Body of pancreas (tissue), 4 donors: Measurements from ENCODE around the gene GAMT. TPM values are rescaled to one million over a fixed set of nuclear protein-coding genes. Genes with fewer than 3 reads are reported as not detected.
A peak's percentile ranks its signal among the peaks of the same experiment; 100 is the strongest.

Experiments
- ATAC-seq: fragments of 150-250 bp; one replicate; pipeline ENCODE4 v1.9.1; 2016
- DNase-seq, 4 donors: peaks; one replicate each; pipeline ENCODE4 v3.0.0-alpha.2; 2019
- H3K27ac ChIP-seq, 4 donors: fragments of 200-600 bp; sonication (generic); 1 replicate in 3 of 4; 2 replicates in 1 of 4; pipeline versions ENCODE4 v1.5.1 to v1.6.1; 2016 to 2019; ENCODE audit warnings: mild to moderate bottlenecking in 1 of 4, mixed read lengths in 1 of 4, moderate library complexity in 1 of 4
- H3K27me3 ChIP-seq, 2 donors: fragments of 200-600 bp; sonication (generic); one replicate each; pipeline ENCODE4 v1.6.0; 2016; ENCODE audit warnings: mild to moderate bottlenecking in 1 of 2
- H3K36me3 ChIP-seq, 2 donors: fragments of 200-600 bp; sonication (generic); replicated peaks in 1 of 2; 2 replicates each; pipeline ENCODE4 v1.5.1; 2016; ENCODE audit warnings: low read depth in 2 of 2; ENCODE audit not compliant: insufficient read depth in 1 of 2
- H3K4me1 ChIP-seq: fragments of 200-600 bp; sonication (generic); one replicate; pipeline ENCODE4 v1.6.0; 2016
- H3K4me3 ChIP-seq, 2 donors: fragments of 200-600 bp; sonication (generic); 1 replicate in 1 of 2; 2 replicates in 1 of 2; pipeline ENCODE4 v1.5.1; 2016 to 2019
- H3K9me3 ChIP-seq, 3 donors: fragments of 200-600 bp; sonication (generic); 1 replicate in 2 of 3; 2 replicates in 1 of 3; pipeline ENCODE4 v1.5.1; 2016
- CTCF ChIP-seq, 7 experiments: fragments of 450-650 bp in 4 of 7; fragments of 200-600 bp in 3 of 7; sonication (generic) in 3 of 7; IDR thresholded peaks; one replicate each; pipeline ENCODE4 v1.5.1; 2016 to 2019; ENCODE audit warnings: antibody characterized with exemption in 7 of 7
- POLR2A ChIP-seq, 3 donors: fragments of 450-650 bp; IDR thresholded peaks; one replicate each; pipeline ENCODE4 v1.6.1; 2016; ENCODE audit warnings: antibody characterized with exemption in 3 of 3, mild to moderate bottlenecking in 2 of 3
- WGBS, 2 donors: methylation state at CpG; one replicate each; pipeline ENCODE4 v1.1.5; 2017; 5-methylcytosine and 5-hydroxymethylcytosine counted together
- intact Hi-C: fragments of 100-400 bp; cut with DNase I; formaldehyde crosslinking; loops from one replicate; pipeline ENCODE4 v1.15.1; 2023
- total RNA-seq, 2 donors: library from RNA; depleted of rRNA; stranded (reverse); fragments of >200 nt; gene quantifications; one replicate each; pipeline ENCODE4 v1.1.0, GENCODE V29; 2016

GAMT gene
- total RNA-seq, 2 donors from 2014 or later, result 70.2 to 129 TPM

- no peaks in the 10 kb centered on the region for H3K36me3 ChIP-seq
- ATAC-seq (no peak), DNase-seq (no peak)
- no peaks in the 10 kb centered on the region for H3K27me3 ChIP-seq
- intact Hi-C loops, result no loop called here
- H3K4me1 ChIP-seq, result peaks cover 83% of the 10 kb centered on the region
- peak overlapping the region; percentile 16 to 95 (median 94) for H3K27ac ChIP-seq
- H3K4me3 ChIP-seq, result no peak overlapping the region
- WGBS, 2 donors, result 60 to 63% methylated on average over 5 to 9 of the region's 9 CpGs
- no peaks in the 10 kb centered on the region for H3K9me3 ChIP-seq
- TF ChIP-seq POLR2A (IDR thresholded peaks at IDR 0.05) (no peak), CTCF (IDR thresholded peaks at IDR 0.05) (no peak)
These were observed 9.4 kb upstream of the GAMT start for GRCh38 chr19:1410789-1411188.

GRCh38 chr19:1410136-1410786 is 8.9 kb upstream of the GAMT start:
- intact Hi-C loops, result no loop called here
- Histone ChIP-seq H3K4me3 (no peak overlapping the region), H3K9me3 (no peaks in the 10 kb centered on the region), H3K27ac (peak overlapping the region; percentile 16 to 95 (median 94)), H3K27me3 (no peaks in the 10 kb centered on the region), H3K36me3 (no peaks in the 10 kb centered on the region), H3K4me1 (peaks cover 78% of the 10 kb centered on the region)
- no peak for TF ChIP-seq CTCF (IDR thresholded peaks at IDR 0.05)
- ATAC-seq, result no peak
- DNase-seq, result peak; percentile 51 to 67 (median 60)
- WGBS, 2 donors, result 78 to 79% methylated on average over 9 to 21 of the region's 23 CpGs

- ATAC-seq (no peak), DNase-seq (no peak)
- peaks cover 71% of the 10 kb centered on the region for H3K4me1 ChIP-seq
- H3K36me3 ChIP-seq, result no peaks in the 10 kb centered on the region
- peak overlapping the region in 1 of 2 donors; percentile 90 for H3K4me3 ChIP-seq
- no peaks in the 10 kb centered on the region for H3K27me3 ChIP-seq
- intact Hi-C loops, result loop anchor here (5.0 kb wide), 1 partner anchor 137 kb away; no protein-coding TSS in a partner anchor
- H3K9me3 ChIP-seq, result no peaks in the 10 kb centered on the region
- no peak for TF ChIP-seq POLR2A (IDR thresholded peaks at IDR 0.05)
- TF ChIP-seq CTCF (IDR thresholded peaks at IDR 0.05), result no peak
- peak overlapping the region; percentile 93 to 95 (median 94) for H3K27ac ChIP-seq
- 12 to 43% methylated on average over 5 to 33 of the region's 33 CpGs for WGBS, 2 donors
These were observed 8.1 kb upstream of the GAMT start for GRCh38 chr19:1409204-1410005.

GRCh38 chr19:1408300-1409203 is 7.2 kb upstream of the GAMT start:
- DNase-seq (peak; percentile 49 to 59 (median 52)), ATAC-seq (no peak)
- Histone ChIP-seq H3K36me3 (no peaks in the 10 kb centered on the region), H3K27ac (peak overlapping the region; percentile 93 to 95 (median 94)), H3K9me3 (no peaks in the 10 kb centered on the region), H3K4me1 (peaks cover 62% of the 10 kb centered on the region), H3K27me3 (no peaks in the 10 kb centered on the region), H3K4me3 (peak overlapping the region; percentile 67 to 90)
- WGBS, 2 donors, result 0% methylated on average over 18 to 69 of the region's 69 CpGs
- intact Hi-C loops, result loop anchor here (5.0 kb wide), 1 partner anchor 136 kb away; no protein-coding TSS in a partner anchor
- TF ChIP-seq CTCF (IDR thresholded peaks at IDR 0.05), result peak in 1 of 7 experiments; percentile 10
- peak in 2 of 3 donors; percentile 58 to 60 for TF ChIP-seq POLR2A (IDR thresholded peaks at IDR 0.05)
